A549 (cell line): ENCODE measurements around the gene EXOC2. TPM values are rescaled to one million over a fixed set of nuclear protein-coding genes. Genes with fewer than 3 reads are reported as not detected.

Experiments
- ATAC-seq, 2 experiments: fragments of 200-7000 bp in 1 of 2; fragments of >200 bp in 1 of 2; cut with Nextera tagmentation in 1 of 2; cut with Tn5 transposase in 1 of 2; 3 replicates each; pipeline versions ENCODE4 v1.8.0 to v1.9.1; 2018 to 2020; ENCODE audit warnings: mild to moderate bottlenecking in 1 of 2, moderate library complexity in 1 of 2
- CTCF ChIA-PET: fragments of 300-600 bp; sonication (Branson Sonifier 250); formaldehyde crosslinking; extraction: SDS; loops from one replicate; lab custom pipeline; 2021; ENCODE audit warnings: antibody characterized with exemption, inconsistent platforms; lab: Yijun Ruan, JAX
- POLR2A ChIA-PET: fragments of 350-600 bp; formaldehyde crosslinking; extraction: SDS; loops from one replicate; lab custom pipeline; 2021; ENCODE audit warnings: antibody characterized with exemption, inconsistent platforms; lab: Yijun Ruan, JAX
- DNase-seq, 2 experiments: peaks; one replicate each; pipeline versions ENCODE4 v3.0.0 to v3.0.0-alpha.2; 2011 to 2016; ENCODE audit warnings: low read depth in 1 of 2, low spot score in 1 of 2
- FAIRE-seq: peaks from 2 replicates; lab custom pipeline; 2011; peaks lifted over from hg19 to GRCh38; lab: Jason Lieb, UNC
- H3K27ac ChIP-seq, 2 experiments: fragments of >200 bp; sonication (Bioruptor Twin); formaldehyde crosslinking; 3 replicates each; pipeline ENCODE4 v1.5.1; 2016 to 2017
- H3K4me1 ChIP-seq: fragments of >200 bp; sonication (Bioruptor Twin); formaldehyde crosslinking; 3 replicates; pipeline ENCODE4 v1.6.1; 2016
- H3K4me2 ChIP-seq: fragments of >200 bp; sonication (Bioruptor Twin); formaldehyde crosslinking; 3 replicates; pipeline ENCODE4 v1.6.1; 2016
- H3K4me3 ChIP-seq: fragments of >200 bp; sonication (Bioruptor Twin); formaldehyde crosslinking; 3 replicates; pipeline ENCODE4 v1.5.1; 2016
- H3K9me3 ChIP-seq: fragments of >200 bp; sonication (Bioruptor Twin); formaldehyde crosslinking; 3 replicates; pipeline ENCODE4 v1.6.1; 2016
- CHD2 ChIP-seq: fragments of 150-350 bp; IDR thresholded peaks from 2 replicates; pipeline ENCODE4 v1.6.1; 2014; ENCODE audit warnings: low read length; ENCODE audit not compliant: partially characterized antibody
- EP300 ChIP-seq, 2 experiments: fragments of >200 bp; sonication (Bioruptor Twin); formaldehyde crosslinking; IDR thresholded peaks; 2 replicates in 1 of 2; 3 replicates in 1 of 2; pipeline ENCODE4 v1.6.1; 2016 to 2017
- FOSL2 ChIP-seq, 2 experiments: fragments of 450-650 bp in 1 of 2; fragments of >200 bp in 1 of 2; sonication (Bioruptor Twin) in 1 of 2; formaldehyde crosslinking; IDR thresholded peaks; 2 replicates each; pipeline versions ENCODE4 v1.5.0 to v1.6.1; 2016 to 2020; ENCODE audit warnings: mild to moderate bottlenecking in 1 of 2, moderate library complexity in 1 of 2
- HDAC2 ChIP-seq: fragments of 200-600 bp; sonication (generic); IDR thresholded peaks from 2 replicates; pipeline ENCODE4 v1.6.1; 2016
- MAFK ChIP-seq: fragments of 450-650 bp; IDR thresholded peaks from 2 replicates; pipeline ENCODE4 v1.6.1; 2014; ENCODE audit not compliant: partially characterized antibody
- NFE2L2 ChIP-seq: fragments of 150-350 bp; conservative IDR thresholded peaks from 2 replicates; pipeline ENCODE4 v1.6.1; 2014; ENCODE audit warnings: low read length
- NR3C1 ChIP-seq: fragments of >200 bp; sonication (Bioruptor Twin); formaldehyde crosslinking; IDR thresholded peaks from 3 replicates; pipeline ENCODE4 v1.6.1; 2017
- POLR2A ChIP-seq: IDR thresholded peaks from 2 replicates; pipeline ENCODE4 v1.6.1; 2012; ENCODE audit warnings: mild to moderate bottlenecking, low read length
- RNF2 ChIP-seq: fragments of 200-600 bp; sonication (generic); IDR thresholded peaks from 2 replicates; pipeline ENCODE4 v1.6.1; 2016; ENCODE audit warnings: low read depth, mild to moderate bottlenecking, antibody characterized with exemption, moderate library complexity, borderline replicate concordance
- SMC3 ChIP-seq: fragments of >200 bp; sonication (Bioruptor Twin); formaldehyde crosslinking; IDR thresholded peaks from 3 replicates; pipeline ENCODE4 v1.6.1; 2018; ENCODE audit warnings: inconsistent platforms
- TP53 ChIP-seq: fragments of 250-450 bp; sonication (Bioruptor Pico); IDR thresholded peaks from 2 replicates; pipeline ENCODE4 v1.5.0; 2021; ENCODE audit warnings: mild to moderate bottlenecking, moderate library complexity
- ZFP36 ChIP-seq: fragments of 450-650 bp; IDR thresholded peaks from 2 replicates; pipeline ENCODE4 v1.6.1; 2014; ENCODE audit warnings: borderline replicate concordance; ENCODE audit not compliant: partially characterized antibody
- WGBS: methylation state at CpG from one replicate; pipeline ENCODE4 v1.1.6; 2017; ENCODE audit errors: missing lambda C conversion rate; 5-methylcytosine and 5-hydroxymethylcytosine counted together
- polyA plus RNA-seq, 4 experiments: library from polyadenylated mRNA; depleted of rRNA in 3 of 4; stranded (reverse); fragments of >200 nt; fragmentation: RNase III in 1 of 4; extraction: RNeasy Plus Mini Kit Qiagen cat#74134 plus additional on column Dnase treatment in 1 of 4; gene quantifications; 2 replicates in 3 of 4; 3 replicates in 1 of 4; pipeline ENCODE4 v1.2.3, GENCODE V29; 2011 to 2017
- TF ChIP-seq, protein P1 (sequence below): fragments of 200-600 bp; sonication (generic); IDR thresholded peaks from 2 replicates; pipeline ENCODE4 v1.6.1; 2016; ENCODE audit warnings: antibody characterized with exemption, mild to moderate bottlenecking, moderate library complexity
- TF ChIP-seq, protein P2 (sequence below): fragments of >200 bp; sonication (Bioruptor Twin); formaldehyde crosslinking; IDR thresholded peaks from 3 replicates; pipeline ENCODE4 v1.6.1; 2016
- TF ChIP-seq, protein P3 (sequence below): IDR thresholded peaks from 2 replicates; pipeline ENCODE4 v1.6.1; 2012; ENCODE audit warnings: low read depth, borderline replicate concordance
- TF ChIP-seq, protein P4 (sequence below): fragments of 150-350 bp; IDR thresholded peaks from 2 replicates; pipeline ENCODE4 v1.6.1; 2014; ENCODE audit warnings: low read depth, mild to moderate bottlenecking, low read length
- TF ChIP-seq, protein P5 (sequence below): fragments of 250-450 bp; sonication (Bioruptor Pico); IDR thresholded peaks from 2 replicates; pipeline ENCODE4 v1.5.0; 2021; ENCODE audit warnings: mild to moderate bottlenecking, moderate library complexity, borderline replicate concordance

The EXOC2 gene
- polyA plus RNA-seq, 2 of the 4 experiments (the other 2 are of a cell fraction) = 13.3 to 22.9 TPM

DNA sequence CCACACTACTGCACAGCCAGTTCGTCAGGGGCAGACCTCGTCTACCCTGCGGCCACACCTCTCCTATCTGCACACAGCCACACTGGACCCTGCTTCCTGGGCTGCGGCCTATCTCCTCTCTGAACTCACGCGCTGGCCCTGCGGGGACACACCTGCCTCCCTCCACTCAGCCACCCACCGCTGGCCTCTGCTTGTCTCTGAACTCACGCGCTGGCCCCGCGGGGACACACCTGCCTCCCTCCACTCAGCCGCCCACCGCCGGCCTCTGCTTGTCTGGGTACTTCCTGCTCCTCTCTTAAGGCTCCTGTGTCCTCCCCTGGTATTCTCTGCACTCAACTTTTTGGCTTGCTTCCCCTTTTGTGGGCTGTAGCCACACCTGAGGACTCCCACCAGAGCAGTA lies 88.4 kb downstream of the EXOC2 start:
- TF ChIP-seq TP53 (CRISPR knock-in tag) (no peak), NFE2L2 (no peak), FOSL2 (IDR thresholded peaks at IDR 0.05) (no peak), FOSL2 (CRISPR knock-in tag; IDR thresholded peaks at IDR 0.05) (no peak), POLR2A (no peak), ZFP36 (no peak), RNF2 (no peak), EP300 (IDR thresholded peaks at IDR 0.05) (no peak), NR3C1 (no peak), SMC3 (no peak)
- TF ChIP-seq, protein P1, sequence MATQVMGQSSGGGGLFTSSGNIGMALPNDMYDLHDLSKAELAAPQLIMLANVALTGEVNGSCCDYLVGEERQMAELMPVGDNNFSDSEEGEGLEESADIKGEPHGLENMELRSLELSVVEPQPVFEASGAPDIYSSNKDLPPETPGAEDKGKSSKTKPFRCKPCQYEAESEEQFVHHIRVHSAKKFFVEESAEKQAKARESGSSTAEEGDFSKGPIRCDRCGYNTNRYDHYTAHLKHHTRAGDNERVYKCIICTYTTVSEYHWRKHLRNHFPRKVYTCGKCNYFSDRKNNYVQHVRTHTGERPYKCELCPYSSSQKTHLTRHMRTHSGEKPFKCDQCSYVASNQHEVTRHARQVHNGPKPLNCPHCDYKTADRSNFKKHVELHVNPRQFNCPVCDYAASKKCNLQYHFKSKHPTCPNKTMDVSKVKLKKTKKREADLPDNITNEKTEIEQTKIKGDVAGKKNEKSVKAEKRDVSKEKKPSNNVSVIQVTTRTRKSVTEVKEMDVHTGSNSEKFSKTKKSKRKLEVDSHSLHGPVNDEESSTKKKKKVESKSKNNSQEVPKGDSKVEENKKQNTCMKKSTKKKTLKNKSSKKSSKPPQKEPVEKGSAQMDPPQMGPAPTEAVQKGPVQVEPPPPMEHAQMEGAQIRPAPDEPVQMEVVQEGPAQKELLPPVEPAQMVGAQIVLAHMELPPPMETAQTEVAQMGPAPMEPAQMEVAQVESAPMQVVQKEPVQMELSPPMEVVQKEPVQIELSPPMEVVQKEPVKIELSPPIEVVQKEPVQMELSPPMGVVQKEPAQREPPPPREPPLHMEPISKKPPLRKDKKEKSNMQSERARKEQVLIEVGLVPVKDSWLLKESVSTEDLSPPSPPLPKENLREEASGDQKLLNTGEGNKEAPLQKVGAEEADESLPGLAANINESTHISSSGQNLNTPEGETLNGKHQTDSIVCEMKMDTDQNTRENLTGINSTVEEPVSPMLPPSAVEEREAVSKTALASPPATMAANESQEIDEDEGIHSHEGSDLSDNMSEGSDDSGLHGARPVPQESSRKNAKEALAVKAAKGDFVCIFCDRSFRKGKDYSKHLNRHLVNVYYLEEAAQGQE = no peak
- TF ChIP-seq, protein P2, sequence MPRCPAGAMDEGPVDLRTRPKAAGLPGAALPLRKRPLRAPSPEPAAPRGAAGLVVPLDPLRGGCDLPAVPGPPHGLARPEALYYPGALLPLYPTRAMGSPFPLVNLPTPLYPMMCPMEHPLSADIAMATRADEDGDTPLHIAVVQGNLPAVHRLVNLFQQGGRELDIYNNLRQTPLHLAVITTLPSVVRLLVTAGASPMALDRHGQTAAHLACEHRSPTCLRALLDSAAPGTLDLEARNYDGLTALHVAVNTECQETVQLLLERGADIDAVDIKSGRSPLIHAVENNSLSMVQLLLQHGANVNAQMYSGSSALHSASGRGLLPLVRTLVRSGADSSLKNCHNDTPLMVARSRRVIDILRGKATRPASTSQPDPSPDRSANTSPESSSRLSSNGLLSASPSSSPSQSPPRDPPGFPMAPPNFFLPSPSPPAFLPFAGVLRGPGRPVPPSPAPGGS = no peak
- TF ChIP-seq, protein P3, sequence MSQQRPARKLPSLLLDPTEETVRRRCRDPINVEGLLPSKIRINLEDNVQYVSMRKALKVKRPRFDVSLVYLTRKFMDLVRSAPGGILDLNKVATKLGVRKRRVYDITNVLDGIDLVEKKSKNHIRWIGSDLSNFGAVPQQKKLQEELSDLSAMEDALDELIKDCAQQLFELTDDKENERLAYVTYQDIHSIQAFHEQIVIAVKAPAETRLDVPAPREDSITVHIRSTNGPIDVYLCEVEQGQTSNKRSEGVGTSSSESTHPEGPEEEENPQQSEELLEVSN = no peak
- TF ChIP-seq, protein P4, sequence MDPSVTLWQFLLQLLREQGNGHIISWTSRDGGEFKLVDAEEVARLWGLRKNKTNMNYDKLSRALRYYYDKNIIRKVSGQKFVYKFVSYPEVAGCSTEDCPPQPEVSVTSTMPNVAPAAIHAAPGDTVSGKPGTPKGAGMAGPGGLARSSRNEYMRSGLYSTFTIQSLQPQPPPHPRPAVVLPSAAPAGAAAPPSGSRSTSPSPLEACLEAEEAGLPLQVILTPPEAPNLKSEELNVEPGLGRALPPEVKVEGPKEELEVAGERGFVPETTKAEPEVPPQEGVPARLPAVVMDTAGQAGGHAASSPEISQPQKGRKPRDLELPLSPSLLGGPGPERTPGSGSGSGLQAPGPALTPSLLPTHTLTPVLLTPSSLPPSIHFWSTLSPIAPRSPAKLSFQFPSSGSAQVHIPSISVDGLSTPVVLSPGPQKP = no peak
- TF ChIP-seq, protein P5, sequence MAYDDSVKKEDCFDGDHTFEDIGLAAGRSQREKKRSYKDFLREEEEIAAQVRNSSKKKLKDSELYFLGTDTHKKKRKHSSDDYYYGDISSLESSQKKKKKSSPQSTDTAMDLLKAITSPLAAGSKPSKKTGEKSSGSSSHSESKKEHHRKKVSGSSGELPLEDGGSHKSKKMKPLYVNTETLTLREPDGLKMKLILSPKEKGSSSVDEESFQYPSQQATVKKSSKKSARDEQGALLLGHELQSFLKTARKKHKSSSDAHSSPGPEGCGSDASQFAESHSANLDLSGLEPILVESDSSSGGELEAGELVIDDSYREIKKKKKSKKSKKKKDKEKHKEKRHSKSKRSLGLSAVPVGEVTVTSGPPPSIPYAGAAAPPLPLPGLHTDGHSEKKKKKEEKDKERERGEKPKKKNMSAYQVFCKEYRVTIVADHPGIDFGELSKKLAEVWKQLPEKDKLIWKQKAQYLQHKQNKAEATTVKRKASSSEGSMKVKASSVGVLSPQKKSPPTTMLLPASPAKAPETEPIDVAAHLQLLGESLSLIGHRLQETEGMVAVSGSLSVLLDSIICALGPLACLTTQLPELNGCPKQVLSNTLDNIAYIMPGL (CRISPR knock-in tag) = no peak
- no peak for DNase-seq
- H3K9me3 ChIP-seq = no peaks in the 10 kb centered on the region
- H3K4me3 ChIP-seq = no peak overlapping the region
- FAIRE-seq = no peak
- ChIA-PET CTCF (interaction anchor here (1.2 kb wide), 1 partner anchor 832 kb away, joined by 5 read pairs; no protein-coding TSS in a partner anchor), POLR2A (no interaction called here)
- no peak overlapping the region for H3K4me2 ChIP-seq
- WGBS = 93% methylated on average over 14 of the region's 15 CpGs
- ATAC-seq = no peak
- H3K4me1 ChIP-seq = no peaks in the 10 kb centered on the region
- H3K27ac ChIP-seq = no peak overlapping the region

DNA sequence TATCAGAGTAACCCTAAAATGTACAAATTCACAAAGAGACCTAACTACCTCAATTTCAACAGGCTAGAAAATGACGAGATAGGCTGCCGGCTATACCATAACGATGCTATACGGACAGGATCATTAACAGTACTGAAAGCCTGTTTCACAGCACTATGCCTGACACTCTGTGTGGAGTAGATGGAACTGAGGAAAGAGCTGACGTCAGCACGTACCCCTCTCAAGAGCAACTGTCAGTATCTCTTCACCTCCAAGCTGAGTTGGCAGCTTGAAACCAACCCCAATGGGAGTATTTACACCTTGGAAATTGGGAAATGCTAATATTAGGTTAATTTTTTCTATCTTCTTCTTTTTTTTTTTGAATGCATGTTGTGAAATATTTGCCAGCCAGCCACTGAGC lies 89.7 kb downstream of the EXOC2 start:
- peak; percentile 12 for TF ChIP-seq MAFK
- TF ChIP-seq ZFP36 = no peak
- no peak for TF ChIP-seq CHD2
- TF ChIP-seq HDAC2 = no peak
- no peaks in the 10 kb centered on the region for H3K4me1 ChIP-seq
- DNase-seq = no peak
- no peaks in the 10 kb centered on the region for H3K9me3 ChIP-seq
- no peak overlapping the region for H3K4me2 ChIP-seq
- H3K27ac ChIP-seq = no peak overlapping the region
- H3K4me3 ChIP-seq = no peak overlapping the region
- POLR2A ChIA-PET = no interaction called here
- CTCF ChIA-PET = interaction anchor here (1.2 kb wide), 1 partner anchor 833 kb away, joined by 5 read pairs; no protein-coding TSS in a partner anchor
- 93% methylated on average over 6 of the region's 6 CpGs for WGBS
- FAIRE-seq = no peak
- no peak for ATAC-seq
